GM18951 (cell line): ENCODE measurements around the gene EPYC.

Experiments used
- POLR2A ChIP-seq: IDR thresholded peaks from 4 replicates; pipeline ENCODE4 v1.6.1; 2011; ENCODE audit warnings: mild to moderate bottlenecking; ENCODE audit not compliant: insufficient read length, insufficient read depth; ENCODE audit errors: extremely low read depth
- in situ Hi-C: fragments of 300-500 bp; cut with MboI; formaldehyde crosslinking; loops from one replicate; pipeline ENCODE4 v1.12.0; 2022; ENCODE audit warnings: low sequenced_read_pairs, mixed read lengths, inconsistent platforms; ENCODE audit not compliant: unreplicated experiment

The EPYC gene

GRCh38 chr12:91009319-91009950 is 4.7 kb upstream of the EPYC start:
- in situ Hi-C loops: no loop called here
- no peak for TF ChIP-seq POLR2A

- in situ Hi-C loops: no loop called here
- TF ChIP-seq POLR2A: no peak
Measured at GRCh38 chr12:91007531-91008290, 2.9 kb upstream of the EPYC start.

- TF ChIP-seq POLR2A: no peak
- in situ Hi-C loops: no loop called here
Measured at GRCh38 chr12:91003737-91004136, 1.0 kb downstream of the EPYC start.

- in situ Hi-C loops: no loop called here
- TF ChIP-seq POLR2A: no peak
Measured at GRCh38 chr12:91001306-91001705, 3.5 kb downstream of the EPYC start.

- TF ChIP-seq POLR2A: no peak
- in situ Hi-C loops: loop anchor here (25.0 kb wide), 1 partner anchor 312 kb away; no protein-coding TSS in a partner anchor
Measured at GRCh38 chr12:90999966-91000365, 4.8 kb downstream of the EPYC start.

GRCh38 chr12:90999527-90999926 is 5.2 kb downstream of the EPYC start:
- no peak for TF ChIP-seq POLR2A
- in situ Hi-C loops: loop anchor here (25.0 kb wide), 1 partner anchor 313 kb away; no protein-coding TSS in a partner anchor

- TF ChIP-seq POLR2A: no peak
- in situ Hi-C loops: loop anchor here (25.0 kb wide), 1 partner anchor 317 kb away; no protein-coding TSS in a partner anchor
Measured at GRCh38 chr12:90995010-90995409, 9.8 kb downstream of the EPYC start.

GRCh38 chr12:90991952-90992465 is 12.8 kb downstream of the EPYC start:
- in situ Hi-C loops: loop anchor here (25.0 kb wide), 1 partner anchor 320 kb away; no protein-coding TSS in a partner anchor
- no peak for TF ChIP-seq POLR2A

GRCh38 chr12:90990611-90991010 is 14.2 kb downstream of the EPYC start:
- TF ChIP-seq POLR2A: no peak
- in situ Hi-C loops: loop anchor here (25.0 kb wide), 1 partner anchor 322 kb away; no protein-coding TSS in a partner anchor

GRCh38 chr12:90989686-90990111 is 15.1 kb downstream of the EPYC start:
- in situ Hi-C loops: loop anchor here (25.0 kb wide), 1 partner anchor 323 kb away; no protein-coding TSS in a partner anchor
- no peak for TF ChIP-seq POLR2A

- in situ Hi-C loops: loop anchor here (25.0 kb wide), 1 partner anchor 325 kb away; no protein-coding TSS in a partner anchor
Measured at GRCh38 chr12:90987520-90987919, 17.3 kb downstream of the EPYC start.

GRCh38 chr12:90987101-90987500 is 17.7 kb downstream of the EPYC start:
- in situ Hi-C loops: loop anchor here (25.0 kb wide), 1 partner anchor 325 kb away; no protein-coding TSS in a partner anchor
- TF ChIP-seq POLR2A: no peak

More at GRCh38 chr12:90987520-90987919, 17.3 kb downstream of the EPYC start:
- TF ChIP-seq POLR2A: no peak

- in situ Hi-C loops: loop anchor here (25.0 kb wide), 1 partner anchor 327 kb away; no protein-coding TSS in a partner anchor
Measured at GRCh38 chr12:90985331-90985730, 19.4 kb downstream of the EPYC start.
